K562 (cell line): ENCODE data around the gene SLMAP.

Experiments used
- FOXM1 ChIP-seq, 2 experiments: fragments of 450-650 bp in 1 of 2; sonication (generic) in 1 of 2; formaldehyde crosslinking in 1 of 2; IDR thresholded peaks; 2 replicates each; pipeline versions ENCODE4 v1.6.1 to v1.9.0; 2017 to 2022; ENCODE audit warnings: low read depth in 2 of 2, mild to moderate bottlenecking in 2 of 2, missing genetic modification reagents in 1 of 2, moderate library complexity in 1 of 2
- ZNF507 ChIP-seq: conservative IDR thresholded peaks from 2 replicates; pipeline ENCODE4 v1.6.1; 2017; ENCODE audit warnings: missing genetic modification characterization, missing compliant biosample characterization

DNA sequence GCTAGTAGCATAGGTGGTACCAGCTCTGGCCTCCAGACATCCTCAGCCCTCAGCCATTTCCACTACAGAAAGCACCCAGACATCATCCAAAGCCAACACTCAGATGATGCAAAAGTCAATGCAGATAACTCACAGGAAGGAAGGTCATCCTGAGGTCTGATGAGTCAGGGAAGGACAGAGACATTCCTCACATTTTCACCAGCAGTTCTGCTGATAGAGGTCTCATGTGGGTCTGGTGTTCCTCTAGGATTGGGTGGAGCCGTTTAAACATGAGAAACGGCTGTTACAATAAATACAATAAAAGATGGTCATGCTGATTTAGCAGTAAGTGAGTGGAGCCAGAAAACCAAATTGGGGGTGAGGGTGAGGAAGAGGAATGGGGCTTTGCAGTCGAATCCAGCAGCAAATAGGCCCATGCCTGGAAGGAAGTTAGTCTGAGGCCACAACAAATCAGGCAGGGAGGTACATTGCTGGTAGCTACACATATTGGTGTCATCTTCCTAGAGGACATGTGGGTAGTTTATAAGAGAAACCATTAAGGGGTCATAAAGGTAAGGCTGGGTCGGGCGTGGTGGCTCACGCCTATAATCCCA, 218.8 kb downstream of the SLMAP start:
- no peak for TF ChIP-seq ZNF507
- no peak for TF ChIP-seq FOXM1 (IDR thresholded peaks at IDR 0.05; ENCODE audit: low read depth)
- TF ChIP-seq FOXM1 (CRISPR knock-in tag; IDR thresholded peaks at IDR 0.05; ENCODE audit: low read depth) = no peak
